Measurements from ENCODE around the gene HOXB1. TPM values are rescaled to one million over a fixed set of nuclear protein-coding genes. Genes with fewer than 3 reads are reported as not detected.

HOXB1 gene
- total RNA-seq, 1 donor from 2014 or later, result not detected

DNA sequence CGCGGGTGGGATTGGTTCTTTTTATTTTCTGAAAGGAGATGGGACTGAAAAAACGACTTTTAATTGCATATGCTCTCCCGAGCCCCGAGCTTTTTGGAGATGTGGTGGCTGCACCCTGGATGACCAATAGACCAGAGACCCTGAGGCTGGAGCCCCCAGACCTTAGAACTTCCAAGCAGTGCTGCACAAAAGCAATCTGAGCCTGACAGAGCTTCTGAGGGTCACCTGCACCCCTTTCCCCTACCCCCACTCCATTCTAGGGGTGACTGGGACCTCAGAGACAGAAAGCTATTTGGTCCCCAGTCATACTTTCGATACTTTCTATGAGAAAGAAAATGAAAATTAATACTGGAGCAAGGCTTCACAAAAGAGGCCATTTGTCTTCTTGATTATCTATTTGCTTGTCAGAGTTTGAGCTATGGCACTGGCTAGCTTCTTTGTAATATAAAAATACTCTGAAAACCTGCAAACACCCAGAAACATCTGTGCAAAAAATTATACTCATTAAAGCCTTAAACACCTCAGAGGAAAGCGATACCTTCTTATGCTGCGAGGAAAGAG, 43.8 kb upstream of the HOXB1 start:
- TF ChIP-seq EZH2phosphoT487 (IDR thresholded peaks at IDR 0.05), result peak; percentile 34
- peak; percentile 55 for TF ChIP-seq EZH2 (IDR thresholded peaks at IDR 0.05)
- TF ChIP-seq, protein P1, sequence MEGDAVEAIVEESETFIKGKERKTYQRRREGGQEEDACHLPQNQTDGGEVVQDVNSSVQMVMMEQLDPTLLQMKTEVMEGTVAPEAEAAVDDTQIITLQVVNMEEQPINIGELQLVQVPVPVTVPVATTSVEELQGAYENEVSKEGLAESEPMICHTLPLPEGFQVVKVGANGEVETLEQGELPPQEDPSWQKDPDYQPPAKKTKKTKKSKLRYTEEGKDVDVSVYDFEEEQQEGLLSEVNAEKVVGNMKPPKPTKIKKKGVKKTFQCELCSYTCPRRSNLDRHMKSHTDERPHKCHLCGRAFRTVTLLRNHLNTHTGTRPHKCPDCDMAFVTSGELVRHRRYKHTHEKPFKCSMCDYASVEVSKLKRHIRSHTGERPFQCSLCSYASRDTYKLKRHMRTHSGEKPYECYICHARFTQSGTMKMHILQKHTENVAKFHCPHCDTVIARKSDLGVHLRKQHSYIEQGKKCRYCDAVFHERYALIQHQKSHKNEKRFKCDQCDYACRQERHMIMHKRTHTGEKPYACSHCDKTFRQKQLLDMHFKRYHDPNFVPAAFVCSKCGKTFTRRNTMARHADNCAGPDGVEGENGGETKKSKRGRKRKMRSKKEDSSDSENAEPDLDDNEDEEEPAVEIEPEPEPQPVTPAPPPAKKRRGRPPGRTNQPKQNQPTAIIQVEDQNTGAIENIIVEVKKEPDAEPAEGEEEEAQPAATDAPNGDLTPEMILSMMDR (IDR thresholded peaks at IDR 0.05), result no peak
- H3K4me3 Mint-ChIP-seq, result no peak overlapping the region
- no peak for DNase-seq (ENCODE audit: low spot score)
- Histone ChIP-seq H2AFZ (replicated peaks) (no peak overlapping the region), H3F3A (ENCODE audit: low read depth) (peaks cover 4% of the 10 kb centered on the region), H3K27me3 (peaks cover 100% of the 10 kb centered on the region), H3K36me3 (no peaks in the 10 kb centered on the region), H3K79me2 (ENCODE audit: low read depth) (no peaks in the 10 kb centered on the region), H3K4me3 (no peak overlapping the region), H3K27ac (no peak overlapping the region), H3K4me1 (no peaks in the 10 kb centered on the region), H3K4me2 (no peak overlapping the region), H4K20me1 (ENCODE audit: low read depth) (peaks cover 94% of the 10 kb centered on the region), H3K9ac (no peak overlapping the region), H3K9me3 (ENCODE audit: low read depth) (no peaks in the 10 kb centered on the region)
- H3K27me3 Mint-ChIP-seq (ENCODE audit: insufficient read depth, low read depth), result peaks cover 70% of the 10 kb centered on the region
- H3K9me3 Mint-ChIP-seq, result peaks cover 9% of the 10 kb centered on the region
- no peaks in the 10 kb centered on the region for H3K36me3 Mint-ChIP-seq
- H3K27ac Mint-ChIP-seq, result no peak overlapping the region
- H3K4me1 Mint-ChIP-seq, result no peaks in the 10 kb centered on the region

DNA sequence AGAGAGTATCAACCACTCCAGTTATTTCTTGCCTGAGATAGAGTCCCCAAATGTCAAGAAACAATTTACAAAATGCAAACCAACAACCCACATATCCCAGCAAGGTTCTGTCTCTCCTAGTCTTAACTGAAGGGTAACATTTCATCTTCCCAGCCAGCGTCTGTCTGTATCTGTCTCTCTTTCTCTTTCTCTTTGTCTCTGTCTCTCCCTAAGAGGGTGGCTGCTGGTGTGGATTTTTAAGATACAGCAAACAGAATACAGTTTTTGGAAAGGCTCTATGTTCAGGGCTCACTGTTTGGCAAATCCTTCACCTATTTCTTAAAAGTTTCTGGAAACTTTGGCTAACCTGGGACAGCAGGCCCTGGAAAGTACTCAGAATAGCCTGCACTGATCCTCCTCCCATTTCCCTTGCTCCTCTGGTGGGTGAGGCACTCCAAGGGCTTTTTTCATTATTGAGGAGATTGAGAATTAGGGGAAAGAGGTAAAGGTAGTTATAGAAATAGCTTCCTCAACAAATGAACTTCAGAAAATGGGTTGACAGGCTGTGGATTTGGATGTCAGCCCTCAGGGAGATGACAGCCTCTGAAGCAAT, 41.1 kb upstream of the HOXB1 start:
- H3K27ac ChIP-seq, result no peak overlapping the region
- TF ChIP-seq, protein P1 (IDR thresholded peaks at IDR 0.05), result no peak
- TF ChIP-seq EZH2 (IDR thresholded peaks at IDR 0.05), result no peak
- TF ChIP-seq EZH2phosphoT487 (IDR thresholded peaks at IDR 0.05), result no peak
- no peak for DNase-seq (ENCODE audit: low spot score)
- H3K27me3 ChIP-seq, result peaks cover 100% of the 10 kb centered on the region
- Mint-ChIP-seq H3K27ac (no peak overlapping the region), H3K36me3 (no peaks in the 10 kb centered on the region), H3K9me3 (peaks cover 2% of the 10 kb centered on the region), H3K27me3 (ENCODE audit: insufficient read depth, low read depth) (peaks cover 46% of the 10 kb centered on the region), H3K4me1 (no peaks in the 10 kb centered on the region), H3K4me3 (no peak overlapping the region)
- H3K9me3 ChIP-seq (ENCODE audit: low read depth), result no peaks in the 10 kb centered on the region
- no peaks in the 10 kb centered on the region for H3F3A ChIP-seq (ENCODE audit: low read depth)
- H3K4me1 ChIP-seq, result no peaks in the 10 kb centered on the region
- H4K20me1 ChIP-seq (ENCODE audit: low read depth), result peaks cover 98% of the 10 kb centered on the region
- no peaks in the 10 kb centered on the region for H3K79me2 ChIP-seq (ENCODE audit: low read depth)
- H2AFZ ChIP-seq (replicated peaks), result no peak overlapping the region
- no peak overlapping the region for H3K4me2 ChIP-seq
- H3K4me3 ChIP-seq, result no peak overlapping the region
- no peaks in the 10 kb centered on the region for H3K36me3 ChIP-seq
- H3K9ac ChIP-seq, result no peak overlapping the region

DNA sequence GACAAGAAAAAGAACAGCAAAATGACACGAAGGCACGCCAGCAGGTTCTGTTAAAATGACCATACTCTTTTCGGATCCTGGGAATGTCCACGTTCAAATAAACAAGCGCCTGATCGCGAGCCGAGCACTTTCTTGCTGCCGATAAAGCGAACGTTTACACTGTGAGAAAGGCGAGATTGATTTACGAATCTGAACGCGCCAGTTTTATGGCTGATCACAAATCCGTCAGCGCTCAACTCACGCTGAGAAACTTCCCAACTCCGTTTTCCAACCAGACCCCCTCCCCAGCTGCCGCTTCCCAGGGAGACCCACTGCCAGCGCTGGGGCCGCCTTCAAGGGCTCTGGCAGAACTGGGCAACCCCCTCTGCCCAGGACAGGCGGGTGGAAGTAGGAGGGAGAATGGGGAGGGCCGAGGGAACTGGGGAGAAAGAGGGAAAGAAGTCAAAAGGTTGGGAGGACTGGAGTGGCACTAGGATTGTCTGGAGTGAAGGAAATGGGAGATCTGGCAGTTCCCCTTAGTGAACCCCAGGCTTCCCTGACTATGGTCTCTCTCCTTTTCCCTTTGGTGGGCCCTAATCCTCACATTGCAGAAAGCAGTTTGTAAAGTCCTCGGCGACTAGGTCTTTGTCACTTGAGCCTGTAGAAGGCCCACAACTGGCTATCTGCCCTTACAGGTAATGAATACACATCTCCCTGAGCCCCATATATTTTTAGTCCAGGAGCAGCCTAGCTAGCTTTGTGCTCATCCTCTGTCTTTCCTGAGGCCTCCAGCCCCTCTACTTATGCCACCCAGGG, 40.4 kb upstream of the HOXB1 start:
- DNase-seq (ENCODE audit: low spot score), result no peak
- no peak overlapping the region for H3K9ac ChIP-seq

More for the DNA sequence above, 40.4 kb upstream of the HOXB1 start:
- Histone ChIP-seq H3K4me1 (no peaks in the 10 kb centered on the region), H3K9me3 (ENCODE audit: low read depth) (no peaks in the 10 kb centered on the region), H3K27me3 (peaks cover 100% of the 10 kb centered on the region), H3K4me3 (no peak overlapping the region), H3K4me2 (no peak overlapping the region), H3F3A (ENCODE audit: low read depth) (no peaks in the 10 kb centered on the region), H2AFZ (replicated peaks) (no peak overlapping the region), H3K79me2 (ENCODE audit: low read depth) (no peaks in the 10 kb centered on the region), H4K20me1 (ENCODE audit: low read depth) (peaks cover 98% of the 10 kb centered on the region), H3K36me3 (no peaks in the 10 kb centered on the region), H3K27ac (no peak overlapping the region)
- Mint-ChIP-seq H3K27ac (no peak overlapping the region), H3K27me3 (ENCODE audit: insufficient read depth, low read depth) (peaks cover 41% of the 10 kb centered on the region), H3K4me1 (no peaks in the 10 kb centered on the region), H3K36me3 (no peaks in the 10 kb centered on the region), H3K4me3 (no peak overlapping the region), H3K9me3 (peaks cover 2% of the 10 kb centered on the region)
- TF ChIP-seq EZH2phosphoT487 (IDR thresholded peaks at IDR 0.05) (peak; percentile 48), EZH2 (IDR thresholded peaks at IDR 0.05) (peak; percentile 85)
- TF ChIP-seq, protein P1 (IDR thresholded peaks at IDR 0.05), result no peak
